Measurements from ENCODE around the gene HRAS. TPM values are rescaled to one million over a fixed set of nuclear protein-coding genes. Genes with fewer than 3 reads are reported as not detected.

HRAS gene
- total and polyA plus RNA-seq, 4 donors = 20.5 to 133 (median 69.7) TPM

- DNase-seq (no peak), ATAC-seq (ENCODE audit: insufficient read depth, low FRiP score) (no peak)
- 96% methylated on average over 37 of the region's 37 CpGs for WGBS, 2 donors
- TF ChIP-seq, protein P1, sequence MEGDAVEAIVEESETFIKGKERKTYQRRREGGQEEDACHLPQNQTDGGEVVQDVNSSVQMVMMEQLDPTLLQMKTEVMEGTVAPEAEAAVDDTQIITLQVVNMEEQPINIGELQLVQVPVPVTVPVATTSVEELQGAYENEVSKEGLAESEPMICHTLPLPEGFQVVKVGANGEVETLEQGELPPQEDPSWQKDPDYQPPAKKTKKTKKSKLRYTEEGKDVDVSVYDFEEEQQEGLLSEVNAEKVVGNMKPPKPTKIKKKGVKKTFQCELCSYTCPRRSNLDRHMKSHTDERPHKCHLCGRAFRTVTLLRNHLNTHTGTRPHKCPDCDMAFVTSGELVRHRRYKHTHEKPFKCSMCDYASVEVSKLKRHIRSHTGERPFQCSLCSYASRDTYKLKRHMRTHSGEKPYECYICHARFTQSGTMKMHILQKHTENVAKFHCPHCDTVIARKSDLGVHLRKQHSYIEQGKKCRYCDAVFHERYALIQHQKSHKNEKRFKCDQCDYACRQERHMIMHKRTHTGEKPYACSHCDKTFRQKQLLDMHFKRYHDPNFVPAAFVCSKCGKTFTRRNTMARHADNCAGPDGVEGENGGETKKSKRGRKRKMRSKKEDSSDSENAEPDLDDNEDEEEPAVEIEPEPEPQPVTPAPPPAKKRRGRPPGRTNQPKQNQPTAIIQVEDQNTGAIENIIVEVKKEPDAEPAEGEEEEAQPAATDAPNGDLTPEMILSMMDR (IDR thresholded peaks at IDR 0.05; ENCODE audit: control extremely low read depth, extremely low read depth) = no peak
- Histone ChIP-seq H3K36me3 (ENCODE audit: control insufficient read depth in 4 of 4, insufficient read depth in 4 of 4, low read length in 4 of 4) (peaks cover 0 to 41% (median 10%) of the 10 kb centered on the region in 4 donors), H3K27me3 (ENCODE audit: control insufficient read depth in 3 of 3, insufficient read depth in 3 of 3, low read length in 2 of 3) (no peaks in the 10 kb centered on the region), H3K9ac (ENCODE audit: insufficient read depth in 1 of 2, low read length in 2 of 2) (no peak overlapping the region), H3K4me3 (no peak overlapping the region), H3K4me1 (ENCODE audit: control insufficient read depth in 5 of 5, insufficient read depth in 5 of 5, low read length in 5 of 5) (no peaks in the 10 kb centered on the region), H3K9me3 (ENCODE audit: control insufficient read depth in 4 of 4, insufficient read depth in 3 of 4, low read length in 3 of 4) (no peaks in the 10 kb centered on the region), H3K27ac (ENCODE audit: low read depth in 1 of 2, low read length in 1 of 2) (no peak overlapping the region)
Measured at GRCh38 chr11:489610-490185, 45.7 kb downstream of the HRAS start.

DNA sequence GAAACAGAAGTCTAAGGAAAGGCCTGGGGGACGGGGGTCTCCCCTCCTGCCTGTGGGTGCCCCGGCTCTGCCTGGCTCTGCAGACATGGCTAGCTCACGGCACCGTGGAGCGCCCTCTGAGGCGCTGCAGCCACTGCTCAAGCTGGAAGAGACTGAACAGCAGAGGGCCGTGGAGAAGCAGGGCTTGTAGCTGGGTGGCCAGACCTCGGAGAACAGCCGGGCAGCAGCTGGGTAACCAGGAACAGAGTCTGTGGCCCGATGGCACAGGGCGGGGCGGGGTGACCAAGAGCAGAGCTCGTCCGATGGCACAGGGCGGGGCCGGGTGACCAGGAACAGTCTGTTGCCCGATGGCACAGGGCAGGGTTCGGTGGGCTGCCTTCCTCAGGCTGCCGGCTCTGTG, 46.4 kb downstream of the HRAS start:
- no peaks in the 10 kb centered on the region for H3K4me1 ChIP-seq (ENCODE audit: control insufficient read depth in 5 of 5, insufficient read depth in 5 of 5, low read length in 5 of 5)
- H3K4me3 ChIP-seq = no peak overlapping the region
- no peak overlapping the region for H3K27ac ChIP-seq (ENCODE audit: low read depth in 1 of 2, low read length in 1 of 2)
- WGBS, 2 donors = 91 to 97% methylated on average over 19 of the region's 19 CpGs
- H3K36me3 ChIP-seq (ENCODE audit: control insufficient read depth in 4 of 4, insufficient read depth in 4 of 4, low read length in 4 of 4) = peaks cover 0 to 34% (median 10%) of the 10 kb centered on the region in 4 donors
- no peak overlapping the region for H3K9ac ChIP-seq (ENCODE audit: insufficient read depth in 1 of 2, low read length in 2 of 2)
- H3K27me3 ChIP-seq (ENCODE audit: control insufficient read depth in 3 of 3, insufficient read depth in 3 of 3, low read length in 2 of 3) = no peaks in the 10 kb centered on the region
- DNase-seq (no peak), ATAC-seq (ENCODE audit: insufficient read depth, low FRiP score) (no peak)
- TF ChIP-seq, protein P1 (IDR thresholded peaks at IDR 0.05; ENCODE audit: control extremely low read depth, extremely low read depth) = no peak
- H3K9me3 ChIP-seq (ENCODE audit: control insufficient read depth in 4 of 4, insufficient read depth in 3 of 4, low read length in 3 of 4) = no peaks in the 10 kb centered on the region

GRCh38 chr11:488579-488978, 46.8 kb downstream of the HRAS start:
- 91 to 94% methylated on average over 19 of the region's 19 CpGs for WGBS, 2 donors
- Histone ChIP-seq H3K27me3 (ENCODE audit: control insufficient read depth in 3 of 3, insufficient read depth in 3 of 3, low read length in 2 of 3) (no peaks in the 10 kb centered on the region), H3K9me3 (ENCODE audit: control insufficient read depth in 4 of 4, insufficient read depth in 3 of 4, low read length in 3 of 4) (no peaks in the 10 kb centered on the region), H3K4me3 (no peak overlapping the region), H3K27ac (ENCODE audit: low read depth in 1 of 2, low read length in 1 of 2) (no peak overlapping the region), H3K9ac (ENCODE audit: insufficient read depth in 1 of 2, low read length in 2 of 2) (no peak overlapping the region), H3K4me1 (ENCODE audit: control insufficient read depth in 5 of 5, insufficient read depth in 5 of 5, low read length in 5 of 5) (no peaks in the 10 kb centered on the region), H3K36me3 (ENCODE audit: control insufficient read depth in 4 of 4, insufficient read depth in 4 of 4, low read length in 4 of 4) (peaks cover 0 to 30% (median 9%) of the 10 kb centered on the region in 4 donors)
- ATAC-seq (ENCODE audit: insufficient read depth, low FRiP score) = no peak
- DNase-seq = no peak
- TF ChIP-seq, protein P1 (IDR thresholded peaks at IDR 0.05; ENCODE audit: control extremely low read depth, extremely low read depth) = no peak

DNA sequence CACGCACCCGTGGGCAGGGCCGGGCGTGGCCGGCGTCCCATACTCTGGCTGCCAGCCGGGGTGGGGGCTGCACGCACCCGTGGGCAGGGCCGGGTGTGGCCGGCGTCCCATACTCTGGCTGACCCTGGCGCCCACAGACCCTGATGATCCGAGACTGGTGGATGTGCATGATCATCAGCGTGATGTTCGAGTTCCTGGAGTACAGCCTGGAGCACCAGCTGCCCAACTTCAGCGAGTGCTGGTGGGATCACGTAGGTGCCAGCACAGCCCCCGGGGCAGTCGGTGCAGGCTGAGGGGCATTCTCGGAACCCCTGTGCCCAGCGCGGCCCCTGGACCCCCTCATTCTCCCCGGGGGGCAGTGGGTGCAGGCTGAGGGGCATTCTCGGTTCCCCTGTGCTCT, 47.3 kb downstream of the HRAS start:
- H3K27ac ChIP-seq (ENCODE audit: low read depth in 1 of 2, low read length in 1 of 2) = no peak overlapping the region
- H3K4me1 ChIP-seq (ENCODE audit: control insufficient read depth in 5 of 5, insufficient read depth in 5 of 5, low read length in 5 of 5) = no peaks in the 10 kb centered on the region
- 82 to 93% methylated on average over 25 of the region's 25 CpGs for whole genome bisulfite sequencing, 2 donors
- DNase-seq (peak in 1 of 3 donors; percentile 6), ATAC-seq (ENCODE audit: insufficient read depth, low FRiP score) (no peak)
- no peak overlapping the region for H3K9ac ChIP-seq (ENCODE audit: insufficient read depth in 1 of 2, low read length in 2 of 2)
- H3K27me3 ChIP-seq (ENCODE audit: control insufficient read depth in 3 of 3, insufficient read depth in 3 of 3, low read length in 2 of 3) = no peaks in the 10 kb centered on the region
- TF ChIP-seq, protein P1 (IDR thresholded peaks at IDR 0.05; ENCODE audit: control extremely low read depth, extremely low read depth) = no peak
- no peak overlapping the region for H3K4me3 ChIP-seq
- no peaks in the 10 kb centered on the region for H3K9me3 ChIP-seq (ENCODE audit: control insufficient read depth in 4 of 4, insufficient read depth in 3 of 4, low read length in 3 of 4)
- peaks cover 0 to 28% (median 8%) of the 10 kb centered on the region in 4 donors for H3K36me3 ChIP-seq (ENCODE audit: control insufficient read depth in 4 of 4, insufficient read depth in 4 of 4, low read length in 4 of 4)

All from lung (tissue), 12 donors.